Measurements from ENCODE around the gene RASL12.

GRCh38 chr15:65049418-65049840 is 18.4 kb downstream of the RASL12 start:
- TF ChIP-seq CTCF (IDR thresholded peaks at IDR 0.05; ENCODE audit: insufficient read depth, low read length), result no peak
- TF ChIP-seq GABPA (IDR thresholded peaks at IDR 0.05; ENCODE audit: low read depth), result no peak
- no peak for TF ChIP-seq SPI1 (IDR thresholded peaks at IDR 0.05; ENCODE audit: borderline replicate concordance, low read depth)
- no peak for TF ChIP-seq REST (IDR thresholded peaks at IDR 0.05; ENCODE audit: insufficient replicate concordance, low read depth)
- no peak for TF ChIP-seq POLR2AphosphoS5 (IDR thresholded peaks at IDR 0.05; ENCODE audit: low read depth)
